ENCODE measurements around the gene ATG101. TPM values are rescaled to one million over a fixed set of nuclear protein-coding genes. Genes with fewer than 3 reads are reported as not detected.

The ATG101 gene
- polyA plus RNA-seq, 1 of the 3 experiments (the other 2 are of a cell fraction), result 160 TPM

DNA sequence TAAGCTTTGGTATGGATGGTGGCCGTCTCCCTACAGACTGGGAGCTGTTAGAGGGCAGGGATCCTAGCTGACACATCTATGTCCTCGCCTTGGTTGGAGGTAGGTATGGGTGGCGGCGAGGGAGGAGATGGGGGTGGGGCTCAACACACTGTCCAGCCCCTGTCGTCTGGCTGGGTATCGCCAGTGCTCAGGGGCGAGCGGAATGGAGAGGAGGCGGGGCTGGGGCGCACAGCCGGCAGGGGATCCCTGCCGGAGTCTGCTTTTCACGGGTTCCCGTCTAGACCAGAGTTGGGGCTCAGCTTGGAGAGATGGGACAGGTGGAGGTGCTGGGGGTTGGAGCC, 47.0 kb upstream of the ATG101 start:
- Histone ChIP-seq H3F3A (replicated peaks; ENCODE audit: insufficient read depth) (no peaks in the 10 kb centered on the region), H3K4me1 (ENCODE audit: control insufficient read depth in 1 of 2, insufficient read depth in 2 of 2, low read depth in 1 of 2, low read length in 1 of 2) (peaks cover 5 to 23% of the 10 kb centered on the region in 2 experiments; a peak in 1 of 4 replicates), H3K27me3 (ENCODE audit: insufficient read depth) (no peaks in the 10 kb centered on the region), H3K4me2 (peak overlapping the region; percentile 87), H3K4me3 (ENCODE audit: low read depth in 2 of 2, low read length in 1 of 2) (peak overlapping the region; percentile 49 to 66; a peak in 3 of 4 replicates), H3K9me2 (no peaks in the 10 kb centered on the region), H2AFZ (ENCODE audit: low read depth) (peak overlapping the region; percentile 96; the same call in 1 of the 2 replicates), H3K79me2 (ENCODE audit: insufficient read depth) (no peaks in the 10 kb centered on the region), H3K36me3 (replicated peaks in 1 of 2; ENCODE audit: control insufficient read depth in 1 of 2, insufficient read depth in 2 of 2, low read length in 1 of 2) (no peaks in the 10 kb centered on the region), H3K9me3 (no peaks in the 10 kb centered on the region), H4K20me1 (ENCODE audit: insufficient read depth) (no peaks in the 10 kb centered on the region), H3K27ac (ENCODE audit: low read depth in 2 of 2, low read length in 1 of 2) (peak overlapping the region in 1 of 2 experiments; percentile 12; a peak in 1 of 4 replicates), H3K9ac (no peak overlapping the region)
- 39% methylated on average over 9 of the region's 14 CpGs for WGBS (ENCODE audit: low lambda C conversion rate)
- CTCF ChIA-PET, result interaction anchor here (0.7 to 30.2 kb wide), 31 partner anchors 12 to 752 kb away, joined by 3 to 949 read pairs (median 6); partner anchors contain the start of genes ACVR1B, ANKRD33, ATG101 and NR4A1
- POLR2A ChIA-PET, result interaction anchor here (0.5 to 2.5 kb wide), 9 partner anchors 10 to 546 kb away, joined by 3 to 12 read pairs (median 3); partner anchors contain the start of gene TAMALIN
- peak; percentile 74 for DNase-seq
- TF ChIP-seq, protein P1, sequence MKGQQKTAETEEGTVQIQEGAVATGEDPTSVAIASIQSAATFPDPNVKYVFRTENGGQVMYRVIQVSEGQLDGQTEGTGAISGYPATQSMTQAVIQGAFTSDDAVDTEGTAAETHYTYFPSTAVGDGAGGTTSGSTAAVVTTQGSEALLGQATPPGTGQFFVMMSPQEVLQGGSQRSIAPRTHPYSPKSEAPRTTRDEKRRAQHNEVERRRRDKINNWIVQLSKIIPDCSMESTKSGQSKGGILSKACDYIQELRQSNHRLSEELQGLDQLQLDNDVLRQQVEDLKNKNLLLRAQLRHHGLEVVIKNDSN (IDR thresholded peaks at IDR 0.05; ENCODE audit: borderline replicate concordance, low read depth), result no peak
- TF ChIP-seq, protein P2, sequence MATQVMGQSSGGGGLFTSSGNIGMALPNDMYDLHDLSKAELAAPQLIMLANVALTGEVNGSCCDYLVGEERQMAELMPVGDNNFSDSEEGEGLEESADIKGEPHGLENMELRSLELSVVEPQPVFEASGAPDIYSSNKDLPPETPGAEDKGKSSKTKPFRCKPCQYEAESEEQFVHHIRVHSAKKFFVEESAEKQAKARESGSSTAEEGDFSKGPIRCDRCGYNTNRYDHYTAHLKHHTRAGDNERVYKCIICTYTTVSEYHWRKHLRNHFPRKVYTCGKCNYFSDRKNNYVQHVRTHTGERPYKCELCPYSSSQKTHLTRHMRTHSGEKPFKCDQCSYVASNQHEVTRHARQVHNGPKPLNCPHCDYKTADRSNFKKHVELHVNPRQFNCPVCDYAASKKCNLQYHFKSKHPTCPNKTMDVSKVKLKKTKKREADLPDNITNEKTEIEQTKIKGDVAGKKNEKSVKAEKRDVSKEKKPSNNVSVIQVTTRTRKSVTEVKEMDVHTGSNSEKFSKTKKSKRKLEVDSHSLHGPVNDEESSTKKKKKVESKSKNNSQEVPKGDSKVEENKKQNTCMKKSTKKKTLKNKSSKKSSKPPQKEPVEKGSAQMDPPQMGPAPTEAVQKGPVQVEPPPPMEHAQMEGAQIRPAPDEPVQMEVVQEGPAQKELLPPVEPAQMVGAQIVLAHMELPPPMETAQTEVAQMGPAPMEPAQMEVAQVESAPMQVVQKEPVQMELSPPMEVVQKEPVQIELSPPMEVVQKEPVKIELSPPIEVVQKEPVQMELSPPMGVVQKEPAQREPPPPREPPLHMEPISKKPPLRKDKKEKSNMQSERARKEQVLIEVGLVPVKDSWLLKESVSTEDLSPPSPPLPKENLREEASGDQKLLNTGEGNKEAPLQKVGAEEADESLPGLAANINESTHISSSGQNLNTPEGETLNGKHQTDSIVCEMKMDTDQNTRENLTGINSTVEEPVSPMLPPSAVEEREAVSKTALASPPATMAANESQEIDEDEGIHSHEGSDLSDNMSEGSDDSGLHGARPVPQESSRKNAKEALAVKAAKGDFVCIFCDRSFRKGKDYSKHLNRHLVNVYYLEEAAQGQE (IDR thresholded peaks at IDR 0.05; ENCODE audit: low read depth, low read length), result no peak
- TF ChIP-seq TAF1 (IDR thresholded peaks at IDR 0.05; ENCODE audit: borderline replicate concordance, low read depth, low read length) (no peak), POLR2AphosphoS5 (IDR thresholded peaks at IDR 0.05; ENCODE audit: low read depth, low read length) (no peak), RXRA (IDR thresholded peaks at IDR 0.05; ENCODE audit: borderline replicate concordance, low read depth) (no peak), RFX5 (IDR thresholded peaks at IDR 0.05; ENCODE audit: low read length) (no peak), YY1 (IDR thresholded peaks at IDR 0.05; ENCODE audit: low read depth) (no peak), SMC3 (IDR thresholded peaks at IDR 0.05; ENCODE audit: low read depth, low read length) (no peak), EP300 (IDR thresholded peaks at IDR 0.05; ENCODE audit: borderline replicate concordance in 1 of 2, low read depth in 1 of 2, low read length in 1 of 2) (no peak), RAD21 (IDR thresholded peaks at IDR 0.05; ENCODE audit: low read length) (no peak)
- TF ChIP-seq, protein P3, sequence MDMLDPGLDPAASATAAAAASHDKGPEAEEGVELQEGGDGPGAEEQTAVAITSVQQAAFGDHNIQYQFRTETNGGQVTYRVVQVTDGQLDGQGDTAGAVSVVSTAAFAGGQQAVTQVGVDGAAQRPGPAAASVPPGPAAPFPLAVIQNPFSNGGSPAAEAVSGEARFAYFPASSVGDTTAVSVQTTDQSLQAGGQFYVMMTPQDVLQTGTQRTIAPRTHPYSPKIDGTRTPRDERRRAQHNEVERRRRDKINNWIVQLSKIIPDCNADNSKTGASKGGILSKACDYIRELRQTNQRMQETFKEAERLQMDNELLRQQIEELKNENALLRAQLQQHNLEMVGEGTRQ (IDR thresholded peaks at IDR 0.05; ENCODE audit: borderline replicate concordance, low read depth, low read length), result no peak
- TF ChIP-seq, protein P4, sequence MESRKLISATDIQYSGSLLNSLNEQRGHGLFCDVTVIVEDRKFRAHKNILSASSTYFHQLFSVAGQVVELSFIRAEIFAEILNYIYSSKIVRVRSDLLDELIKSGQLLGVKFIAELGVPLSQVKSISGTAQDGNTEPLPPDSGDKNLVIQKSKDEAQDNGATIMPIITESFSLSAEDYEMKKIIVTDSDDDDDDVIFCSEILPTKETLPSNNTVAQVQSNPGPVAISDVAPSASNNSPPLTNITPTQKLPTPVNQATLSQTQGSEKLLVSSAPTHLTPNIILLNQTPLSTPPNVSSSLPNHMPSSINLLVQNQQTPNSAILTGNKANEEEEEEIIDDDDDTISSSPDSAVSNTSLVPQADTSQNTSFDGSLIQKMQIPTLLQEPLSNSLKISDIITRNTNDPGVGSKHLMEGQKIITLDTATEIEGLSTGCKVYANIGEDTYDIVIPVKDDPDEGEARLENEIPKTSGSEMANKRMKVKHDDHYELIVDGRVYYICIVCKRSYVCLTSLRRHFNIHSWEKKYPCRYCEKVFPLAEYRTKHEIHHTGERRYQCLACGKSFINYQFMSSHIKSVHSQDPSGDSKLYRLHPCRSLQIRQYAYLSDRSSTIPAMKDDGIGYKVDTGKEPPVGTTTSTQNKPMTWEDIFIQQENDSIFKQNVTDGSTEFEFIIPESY (IDR thresholded peaks at IDR 0.05; ENCODE audit: borderline replicate concordance, low read depth), result no peak

Data from SK-N-SH (cell line).